ENCODE measurements around the gene C1QTNF1.

Gene C1QTNF1

DNA sequence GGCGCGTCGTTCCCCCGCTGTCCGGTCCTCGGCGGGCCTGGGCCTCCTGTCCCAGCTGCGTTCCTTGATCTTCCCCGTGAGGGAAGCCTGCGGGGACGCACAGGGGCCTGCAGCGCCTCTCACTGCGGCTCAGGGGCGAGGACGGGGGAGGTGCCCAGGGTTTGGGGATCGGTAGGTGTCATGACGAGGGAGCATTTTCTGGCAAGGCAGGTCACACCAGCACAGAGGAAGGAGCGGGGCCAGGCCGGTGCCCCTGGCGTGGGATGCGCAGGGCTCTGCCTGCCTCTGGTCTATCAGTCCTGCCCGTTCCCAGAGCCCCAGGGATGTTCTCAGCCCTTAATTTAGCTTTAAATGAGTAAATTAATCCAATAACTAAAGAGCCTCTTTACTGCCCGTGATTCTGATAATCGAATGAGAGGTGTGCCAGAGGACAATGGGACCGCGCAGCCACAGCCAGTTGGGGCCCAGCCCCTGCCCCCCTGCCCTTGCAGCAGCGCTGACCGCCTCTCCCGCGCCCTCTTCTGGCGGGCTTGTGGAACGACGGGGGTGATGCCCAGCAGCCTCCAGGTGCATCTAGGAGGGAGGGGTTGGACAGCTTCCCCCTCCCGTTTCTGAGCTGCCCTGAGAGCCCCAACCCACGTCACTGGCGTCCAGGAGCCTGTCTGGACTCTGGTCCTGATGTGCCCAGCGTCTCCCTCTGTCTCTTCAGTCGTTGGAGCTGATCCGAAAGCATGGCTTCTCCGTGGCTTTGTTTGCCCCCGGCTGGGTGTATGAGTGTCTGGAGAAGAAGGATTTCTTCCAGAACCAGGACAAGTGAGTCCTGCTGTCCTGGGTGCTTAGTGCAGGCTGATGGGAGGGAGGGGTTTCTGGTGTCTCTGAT lies 58.6 kb downstream of the C1QTNF1 start:
- DNase-seq = no peak

DNA sequence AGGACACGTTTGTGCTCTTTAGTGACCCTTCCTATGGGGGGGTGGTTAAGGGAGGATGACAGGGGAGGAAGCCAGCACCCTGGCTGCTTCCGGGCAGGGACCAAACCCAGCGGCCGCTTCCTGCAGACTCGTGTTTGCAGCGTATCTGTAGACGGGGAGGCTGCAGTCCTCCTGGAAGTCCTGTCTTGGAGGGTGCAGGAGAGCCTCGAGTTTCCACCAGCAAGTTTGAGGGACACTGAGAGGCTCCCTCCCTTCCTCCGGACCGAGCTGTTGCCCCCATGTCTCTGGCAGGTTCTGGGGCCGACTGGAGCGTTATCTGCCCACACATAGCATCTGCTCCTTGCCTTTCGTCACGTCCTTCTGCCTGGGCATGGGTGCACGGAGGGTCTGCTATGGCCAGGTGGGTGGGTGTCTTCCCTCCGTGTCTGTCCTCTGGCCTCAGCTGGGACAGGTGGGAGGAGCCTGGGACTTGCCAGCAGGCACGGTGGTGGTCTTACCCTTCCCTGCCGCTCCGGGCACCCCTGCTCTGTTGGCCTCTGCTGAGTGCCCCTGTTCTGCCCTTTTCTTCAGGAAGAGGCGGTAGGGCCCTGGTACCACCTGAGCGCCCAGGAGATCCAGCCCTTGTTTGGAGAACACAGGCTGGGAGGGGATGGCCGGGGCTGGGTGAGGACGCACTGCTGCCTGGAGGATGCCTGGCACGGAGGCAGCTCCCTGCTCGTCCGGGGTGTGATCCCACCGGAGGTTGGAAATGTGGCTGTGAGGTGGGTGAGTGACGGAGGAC lies 59.4 kb downstream of the C1QTNF1 start:
- no peak for DNase-seq

DNA sequence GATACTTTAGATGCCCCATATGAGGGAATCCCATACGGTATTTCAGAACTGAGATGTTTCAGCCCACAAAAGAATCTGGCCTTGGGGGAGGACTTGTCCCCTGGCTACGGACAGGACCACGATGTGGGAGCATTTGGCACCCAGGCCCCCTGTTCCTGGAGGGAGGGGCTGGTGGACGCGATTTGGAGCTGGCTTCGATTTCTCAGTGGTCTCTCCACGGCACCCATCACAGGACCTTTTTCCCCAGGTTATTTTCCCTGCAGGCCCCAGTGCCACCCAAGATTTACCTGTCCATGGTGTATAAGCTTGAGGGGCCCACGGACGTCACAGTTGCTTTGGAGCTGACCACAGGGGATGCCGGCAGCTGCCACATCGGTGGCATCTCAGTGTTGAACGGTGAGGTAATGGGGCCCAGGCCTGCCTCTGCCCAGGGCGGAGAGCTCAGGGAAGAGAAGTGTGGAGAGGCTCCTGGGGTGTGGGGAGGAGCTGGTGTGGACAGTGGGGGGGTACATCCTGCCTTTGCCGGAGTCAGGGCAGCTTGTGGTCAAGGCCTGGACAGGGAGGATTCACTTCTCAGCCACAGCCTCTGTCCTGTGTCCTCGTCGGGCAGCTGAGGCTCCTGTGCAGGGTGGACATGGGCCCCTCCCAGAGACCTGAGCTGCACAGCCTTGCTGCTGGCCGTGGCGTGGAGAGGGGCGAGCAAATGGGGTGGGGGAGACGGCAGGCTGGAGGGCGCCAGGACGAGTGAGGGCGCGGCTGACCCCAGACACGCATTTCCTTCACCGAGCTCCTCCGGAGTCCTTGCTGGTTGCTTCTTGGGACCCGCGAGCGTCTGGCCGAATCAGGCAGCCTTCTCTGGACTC lies 60.6 kb downstream of the C1QTNF1 start:
- DNase-seq = no peak

DNA sequence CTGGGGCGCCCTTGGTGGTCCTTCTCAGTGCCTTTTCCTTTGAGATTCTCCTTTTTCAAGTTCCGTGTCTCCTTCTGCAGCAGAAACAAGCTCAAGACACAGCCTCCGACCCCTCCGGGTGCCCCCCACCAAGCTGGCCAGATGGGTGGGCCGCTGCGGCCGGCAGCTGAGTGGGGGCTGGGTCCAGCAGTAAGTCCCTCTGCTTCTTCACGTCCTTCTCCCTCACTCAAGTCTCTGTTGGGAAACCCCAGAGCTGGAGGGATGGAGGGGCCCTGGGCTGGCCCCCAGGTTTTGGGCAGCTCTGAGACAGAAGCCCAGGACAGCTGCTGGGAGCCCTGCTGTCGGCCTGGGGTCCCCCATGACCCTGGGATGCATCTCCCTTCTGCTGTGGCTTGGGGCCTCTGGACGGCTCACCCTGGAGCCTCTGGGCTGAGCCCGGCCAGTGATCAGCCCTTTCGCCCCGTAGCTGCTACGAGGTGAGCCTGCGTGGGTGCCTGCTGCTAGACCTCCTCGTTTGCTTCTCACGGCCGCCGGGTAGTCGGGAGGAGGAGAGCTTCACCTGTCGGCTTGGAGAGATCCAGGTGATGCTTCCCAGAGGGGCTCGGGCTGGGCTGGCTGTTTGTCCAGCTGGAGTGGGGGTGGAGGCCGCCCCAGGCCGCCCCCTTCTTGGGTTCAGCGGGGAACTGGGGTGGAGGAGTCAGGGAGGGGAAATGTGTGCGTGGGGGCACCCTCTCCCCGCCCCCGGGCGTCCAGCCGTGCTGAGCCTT lies 61.4 kb downstream of the C1QTNF1 start:
- no peak for DNase-seq

DNA sequence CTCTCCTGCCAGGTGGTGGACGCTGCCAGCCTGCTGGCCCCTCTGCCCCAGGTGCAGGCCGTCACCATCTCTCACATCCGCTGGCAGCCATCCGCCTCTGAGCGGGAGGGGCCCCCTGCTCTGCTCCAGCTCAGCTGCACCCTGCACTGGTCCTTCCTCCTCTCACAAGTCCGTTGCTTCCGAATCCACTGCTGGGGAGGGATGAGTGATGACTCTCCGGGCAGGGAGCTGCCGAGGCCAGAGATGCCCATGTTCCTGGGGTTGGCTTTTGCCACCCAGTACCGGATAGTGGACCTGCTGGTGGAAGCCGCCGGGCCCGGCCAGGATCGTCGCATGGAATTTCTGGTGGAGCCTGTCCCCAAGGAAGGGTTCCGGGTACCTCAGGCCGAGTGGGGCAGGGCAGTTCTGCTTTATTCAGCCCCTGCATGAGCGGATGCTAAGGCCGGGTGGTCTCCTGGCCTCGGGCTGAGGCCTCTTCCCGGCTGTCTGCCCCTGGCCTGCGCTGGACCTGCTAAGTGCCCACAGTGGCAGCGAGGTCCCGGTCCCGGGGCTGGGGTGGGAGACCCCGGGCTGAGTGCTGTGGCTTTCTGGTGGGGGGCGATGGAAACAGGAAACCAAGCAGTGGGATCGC lies 62.1 kb downstream of the C1QTNF1 start:
- DNase-seq = no peak

DNA sequence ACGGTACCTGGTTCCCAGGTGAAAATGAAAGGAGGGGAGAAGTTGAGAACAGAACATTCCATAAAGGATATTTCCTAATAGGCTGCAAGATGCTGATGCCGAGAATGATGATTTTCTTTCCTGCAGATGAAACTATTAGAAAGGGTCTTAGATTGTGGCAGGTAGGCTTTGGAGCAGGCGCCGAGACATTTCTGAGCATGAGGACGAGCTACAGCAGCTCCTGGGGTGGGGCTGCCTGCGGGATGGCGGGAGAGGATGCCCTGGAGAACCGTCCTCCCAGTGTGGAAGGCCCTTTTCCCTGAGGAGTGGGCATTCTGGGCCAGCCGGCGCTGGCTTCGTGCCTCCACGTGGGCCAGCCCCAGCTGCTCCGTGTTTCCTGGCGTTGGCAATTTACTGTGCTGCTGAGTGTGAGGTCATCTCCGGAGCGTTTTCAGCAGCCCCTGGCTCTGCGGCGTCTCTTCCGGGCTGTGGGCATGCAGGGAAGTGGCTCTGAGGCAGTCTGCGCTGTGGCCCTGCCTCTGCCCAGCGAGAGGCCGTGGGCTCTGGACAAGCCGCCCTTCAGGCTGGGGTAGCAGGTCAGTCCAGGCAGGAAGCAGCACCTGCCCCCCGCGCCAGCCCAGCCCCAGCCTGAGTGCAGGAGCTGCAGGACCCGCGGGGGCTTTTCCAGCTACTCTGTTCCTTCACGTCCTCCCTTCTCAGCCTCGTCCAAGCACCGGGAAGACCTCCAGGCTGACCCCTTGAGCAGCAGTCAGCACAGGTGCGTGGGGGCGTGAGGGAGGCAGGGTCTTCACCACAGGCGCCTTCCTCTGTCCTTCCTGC lies 62.8 kb downstream of the C1QTNF1 start:
- no peak for DNase-seq

DNA sequence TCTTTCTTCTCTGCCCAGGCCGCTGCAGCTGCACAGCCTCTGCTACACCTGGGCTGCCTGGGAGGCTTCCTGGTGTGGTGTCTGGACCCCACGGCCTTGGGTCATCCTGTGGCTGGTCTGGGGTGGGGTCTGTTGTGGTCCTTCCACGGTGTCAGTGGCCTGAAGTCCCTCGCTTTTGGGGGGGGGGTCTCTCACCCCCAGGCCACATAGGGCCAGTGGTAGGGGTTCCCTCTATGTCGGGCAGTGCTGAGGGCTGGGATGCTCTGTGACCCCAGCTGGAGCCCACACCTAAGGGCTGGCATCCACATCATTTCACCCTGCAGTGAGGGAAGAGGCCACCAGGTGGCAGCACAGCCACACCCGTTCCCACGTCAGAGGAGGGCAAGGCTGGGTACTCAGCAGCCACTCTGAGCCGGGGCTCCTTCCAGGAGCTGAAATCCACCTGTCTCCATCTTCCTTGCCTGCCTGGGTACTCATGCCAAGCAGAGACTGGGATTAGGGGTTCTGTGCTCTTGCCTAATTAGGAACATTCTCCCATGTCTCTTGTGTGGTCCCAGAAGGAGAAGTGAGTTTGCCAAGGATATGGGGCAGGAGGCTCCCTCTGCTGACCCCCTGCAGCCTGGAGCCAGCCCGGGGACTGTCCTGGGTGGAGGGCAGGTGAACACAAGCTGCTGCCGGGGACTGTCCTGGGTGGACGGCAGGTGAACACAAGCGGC lies 63.6 kb downstream of the C1QTNF1 start:
- peak; percentile 55 for DNase-seq

DNA sequence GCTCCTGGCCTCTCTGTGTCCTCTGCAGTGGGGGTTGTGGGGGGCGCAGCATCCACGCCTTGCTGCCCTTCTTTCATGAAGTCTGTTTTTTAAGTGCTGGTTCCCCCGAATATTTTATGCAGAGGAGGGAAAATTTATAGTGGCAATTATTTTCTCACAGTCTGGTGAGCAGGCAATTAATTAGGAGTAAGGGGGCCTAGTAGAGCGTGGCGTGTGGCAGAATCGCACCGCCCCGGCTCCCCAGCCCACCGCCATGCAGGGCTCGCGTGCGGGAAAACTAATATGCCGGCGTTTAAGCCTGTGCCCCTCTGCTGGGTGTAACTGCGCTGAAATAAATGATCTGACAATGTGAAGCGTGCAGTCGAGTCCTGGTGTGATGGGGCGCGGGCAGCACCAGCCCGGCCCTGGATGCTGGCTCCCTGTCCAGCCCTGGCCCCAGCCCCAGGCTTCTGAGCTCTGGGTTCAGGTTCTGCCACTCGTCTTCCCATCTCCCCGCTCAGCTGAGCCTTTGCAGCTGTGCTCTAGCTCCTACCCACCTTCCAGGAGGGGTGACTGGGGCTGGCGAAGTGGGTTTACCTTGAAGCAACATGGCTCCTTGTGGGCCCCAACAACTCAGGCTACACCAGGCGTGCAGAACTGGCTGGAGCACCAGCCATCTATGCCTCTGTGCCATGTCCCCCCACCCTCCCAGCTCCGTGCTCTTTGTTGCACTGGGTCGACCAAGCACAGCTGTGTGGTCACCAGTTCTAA lies 64.5 kb downstream of the C1QTNF1 start:
- no peak for DNase-seq

DNA sequence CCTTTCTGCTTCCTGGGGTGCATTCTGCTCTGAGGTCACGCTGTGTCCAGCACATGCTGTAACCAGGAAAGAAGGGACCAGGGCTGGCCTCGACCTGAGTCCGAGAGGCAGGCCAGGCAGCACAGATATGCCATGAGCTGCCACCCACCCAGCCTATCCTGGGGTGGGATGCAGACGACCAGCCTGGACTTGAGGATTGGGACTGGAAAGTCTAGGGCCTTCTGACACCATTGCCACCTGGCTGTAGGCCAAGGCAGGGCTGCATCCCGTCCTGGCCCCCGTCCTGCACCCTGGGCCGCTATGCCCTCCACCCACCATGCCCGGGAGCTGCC lies 65.0 kb downstream of the C1QTNF1 start:
- no peak for DNase-seq

DNA sequence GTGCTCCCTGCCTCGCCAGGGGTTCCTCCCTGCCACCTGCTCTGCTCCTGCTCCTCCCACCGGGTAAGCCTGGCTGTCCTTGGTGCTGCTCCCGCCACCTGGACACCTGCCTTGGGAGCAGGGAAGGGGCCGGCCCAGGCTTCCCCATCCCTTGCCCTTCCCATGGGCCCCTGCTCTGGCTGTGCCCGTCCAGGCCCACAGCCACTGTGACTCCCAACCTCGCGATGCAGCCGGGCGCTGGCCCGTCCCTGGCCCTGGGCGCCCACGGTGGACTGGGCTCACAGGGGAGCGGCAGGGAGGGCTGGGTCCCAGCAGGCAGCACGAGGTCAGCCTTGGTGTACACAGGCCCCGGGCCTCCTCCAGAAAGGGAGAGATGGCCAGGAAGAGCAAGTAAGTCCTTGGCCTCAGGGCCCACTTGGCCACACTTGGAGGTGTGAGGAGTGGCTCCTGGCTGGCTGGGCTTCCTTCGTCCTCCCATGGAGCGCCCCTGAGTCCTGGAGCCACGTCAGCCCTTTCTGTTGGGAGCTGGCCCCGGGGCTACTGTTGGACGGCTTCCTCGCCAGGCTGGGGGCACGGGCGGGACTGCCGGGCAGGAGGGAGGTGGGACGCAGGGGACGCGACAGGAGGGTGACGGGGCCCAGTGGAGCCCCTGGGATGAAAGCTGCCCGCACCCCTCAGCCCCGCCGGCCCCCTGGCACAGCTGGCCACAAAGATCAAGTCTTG lies 65.9 kb downstream of the C1QTNF1 start:
- DNase-seq = no peak

DNA sequence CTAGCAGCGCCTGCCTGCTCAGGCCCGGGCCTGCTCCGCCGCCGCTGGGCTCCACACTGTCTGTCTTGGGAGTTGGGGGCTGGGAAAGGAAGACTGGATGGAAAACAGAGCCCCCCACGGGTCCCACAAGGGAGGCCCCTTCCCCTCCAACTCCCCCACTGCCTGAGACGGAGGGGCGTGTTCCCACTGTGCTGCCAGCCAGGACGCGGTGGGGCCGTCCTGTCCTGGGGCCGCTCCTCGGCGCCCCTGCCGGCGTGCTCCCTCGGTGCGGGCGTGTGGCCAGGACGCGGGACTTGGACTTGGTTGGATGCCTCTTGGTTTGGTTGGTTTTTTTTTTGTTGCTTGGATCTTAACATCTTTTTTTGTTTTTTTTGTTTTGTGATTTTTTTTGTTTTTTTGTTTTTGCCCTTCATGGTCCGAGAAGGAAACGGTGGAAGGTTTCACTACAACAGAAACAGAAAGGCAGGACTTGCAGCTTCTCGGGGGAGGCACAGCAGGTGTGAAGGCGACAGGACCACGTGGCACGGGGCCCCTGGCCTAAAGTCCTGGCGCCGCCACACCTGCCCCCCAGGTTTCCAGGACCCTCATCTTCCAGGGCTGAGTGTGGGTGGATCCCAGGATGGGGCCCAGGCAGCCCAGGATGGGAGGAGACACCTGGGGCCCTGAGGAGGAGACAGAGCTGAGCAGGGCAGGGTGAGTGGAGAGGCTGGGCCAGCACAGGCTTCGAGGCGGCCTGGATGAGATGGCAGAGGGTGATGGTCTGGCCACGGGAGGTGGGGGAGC lies 66.7 kb downstream of the C1QTNF1 start:
- DNase-seq = no peak

DNA sequence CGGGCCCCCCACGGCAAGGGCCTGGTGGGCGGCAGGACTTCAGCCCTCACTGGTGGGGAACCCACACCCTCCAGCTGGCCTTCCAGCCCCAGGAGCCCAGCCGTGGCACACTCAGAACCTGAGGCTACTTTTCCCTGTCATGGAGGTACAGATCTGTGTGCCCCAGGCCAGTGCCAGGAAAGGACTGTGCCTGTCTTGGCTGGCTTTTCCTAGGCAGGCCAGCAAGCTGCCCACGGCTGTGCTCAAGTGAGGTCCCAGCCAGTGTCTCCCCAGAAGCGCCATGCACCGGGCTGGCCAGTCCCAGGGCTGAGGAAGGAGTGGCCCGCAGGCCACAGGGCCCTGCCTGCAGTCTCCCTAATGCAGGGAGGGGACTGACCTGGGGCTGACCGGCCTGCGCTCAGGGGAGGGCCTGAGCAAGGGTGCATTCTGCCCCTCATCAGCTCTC lies 67.3 kb downstream of the C1QTNF1 start:
- no peak for DNase-seq

DNA sequence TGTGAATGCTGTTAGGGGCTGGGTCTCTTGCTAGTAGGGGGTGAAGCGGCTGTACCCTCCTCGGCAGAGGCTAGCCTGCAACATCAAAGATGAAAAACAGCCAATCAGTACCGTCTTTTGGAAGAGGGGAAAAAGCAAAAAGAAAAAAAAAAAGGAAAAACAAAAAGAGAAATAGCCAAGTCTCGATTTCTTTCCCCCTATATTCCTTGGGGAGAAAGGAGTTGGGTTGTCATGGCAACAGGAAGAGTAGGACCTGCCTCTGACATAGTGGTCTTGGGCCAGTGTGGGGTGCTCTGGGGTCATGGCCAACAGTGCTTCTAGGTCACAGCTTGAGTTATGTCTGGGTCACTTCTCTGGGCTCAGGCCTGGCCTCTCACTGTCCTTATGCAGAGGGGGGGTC lies 68.6 kb downstream of the C1QTNF1 start:
- DNase-seq = no peak

DNA sequence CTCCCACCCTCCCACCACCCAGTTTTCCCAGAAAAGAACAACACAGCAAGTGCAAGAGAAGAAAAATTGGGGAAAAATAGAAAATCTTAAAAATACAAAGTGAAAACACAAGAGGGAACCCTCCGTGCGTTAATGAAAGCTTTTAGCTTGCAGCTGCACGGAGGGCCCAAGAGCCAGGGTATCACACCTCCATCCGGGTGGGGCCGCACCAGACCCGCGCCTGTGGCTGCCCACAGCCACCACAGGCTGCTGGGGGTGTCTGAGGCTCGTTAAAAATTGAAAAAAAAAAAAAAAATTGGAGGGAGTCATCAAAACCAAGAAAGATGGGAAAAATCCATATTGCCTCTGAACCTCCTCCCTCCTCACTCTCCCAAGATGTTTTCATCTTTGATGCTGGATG lies 69.3 kb downstream of the C1QTNF1 start:
- DNase-seq = no peak

DNA sequence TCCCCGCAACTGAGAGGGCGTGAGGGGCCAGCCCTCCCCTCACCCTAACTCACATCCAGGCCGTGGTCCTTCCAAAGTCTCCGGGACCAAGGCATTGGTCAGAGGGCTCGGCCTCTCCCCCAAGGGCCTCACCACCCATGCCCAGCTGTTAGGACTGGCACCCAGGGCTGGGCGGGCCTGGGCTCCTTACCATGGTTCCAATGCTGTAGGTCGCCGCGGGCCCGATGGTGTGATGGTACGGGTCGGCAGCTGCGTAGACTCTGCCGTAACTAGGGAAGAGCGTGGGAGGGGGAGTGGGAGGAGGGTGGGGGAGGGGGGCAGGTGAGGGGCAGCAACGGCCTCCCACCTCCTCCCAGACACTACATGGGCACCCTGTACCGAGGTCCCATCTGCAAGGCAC lies 70.3 kb downstream of the C1QTNF1 start:
- no peak for DNase-seq

DNA sequence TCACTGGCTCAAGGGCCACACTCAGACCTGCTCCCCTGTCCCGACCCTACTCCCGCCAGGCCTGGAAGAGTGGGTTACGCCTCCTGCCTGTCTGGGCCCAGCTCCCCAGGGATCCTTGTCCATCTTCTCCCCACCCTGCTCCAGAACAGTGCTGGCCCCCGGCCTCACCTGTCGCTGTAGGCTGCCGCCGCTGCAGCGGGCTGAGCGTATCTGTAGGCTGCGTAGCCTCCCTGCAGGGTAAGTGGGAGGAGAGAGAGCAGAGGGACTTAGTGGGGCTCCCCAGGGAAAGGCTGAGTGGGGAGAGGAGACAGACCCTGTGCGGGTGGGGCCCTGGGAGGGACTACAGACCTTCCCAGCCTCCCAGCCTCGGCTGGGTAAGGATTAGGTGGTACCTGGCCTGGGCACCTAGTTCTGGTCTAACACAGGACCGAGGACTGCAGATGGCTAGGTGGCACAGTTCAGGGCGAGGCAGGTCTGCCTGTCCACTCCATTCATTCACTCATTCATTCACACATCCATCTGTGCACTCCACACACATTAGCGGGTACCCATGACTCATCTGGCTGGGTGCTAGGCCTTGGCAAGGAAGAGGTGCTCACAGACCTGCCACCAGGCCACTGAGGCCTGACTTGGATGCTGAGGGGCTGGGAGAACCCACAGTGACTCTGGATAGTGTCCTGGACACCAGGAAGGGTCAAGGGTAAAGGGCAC lies 71.5 kb downstream of the C1QTNF1 start:
- DNase-seq = no peak

DNA sequence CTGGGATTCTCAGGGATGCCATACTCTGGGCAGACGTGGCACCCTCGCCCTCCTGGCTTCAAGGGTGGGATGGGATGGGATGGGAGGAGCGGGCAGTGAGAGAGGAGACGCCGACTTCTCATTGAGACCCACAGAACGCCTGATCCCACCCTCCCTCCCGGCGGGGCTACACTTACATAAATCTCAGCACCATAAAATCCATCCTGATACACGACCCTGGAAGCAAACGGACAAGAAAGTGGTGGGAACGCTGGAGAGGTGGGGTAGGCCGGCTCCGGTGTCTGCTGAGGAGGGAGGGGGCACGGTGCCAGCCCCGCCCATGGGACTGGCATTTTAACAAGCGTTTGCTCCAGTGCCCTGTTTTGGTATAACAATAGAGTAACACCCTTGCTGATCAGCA lies 72.5 kb downstream of the C1QTNF1 start:
- no peak for DNase-seq
